Colonic mucosa (tissue), 4 donors: ENCODE data around the gene PNPLA2. TPM values are rescaled to one million over a fixed set of nuclear protein-coding genes. Genes with fewer than 3 reads are reported as not detected.
A peak's percentile ranks its signal among the peaks of the same experiment; 100 is the strongest.

Experiments used
- DNase-seq: peaks from one replicate; pipeline ENCODE4 v3.0.0-alpha.2; 2020
- H3K27ac ChIP-seq: fragments of 200-600 bp; one replicate; pipeline ENCODE4 v1.8.0; 2021
- H3K27me3 ChIP-seq: fragments of 200-600 bp; one replicate; pipeline ENCODE4 v1.8.0; 2021
- H3K36me3 ChIP-seq: fragments of 200-600 bp; one replicate; pipeline ENCODE4 v1.8.0; 2021
- H3K4me1 ChIP-seq: fragments of 200-600 bp; one replicate; pipeline ENCODE4 v1.8.0; 2021; ENCODE audit warnings: mild to moderate bottlenecking
- H3K4me3 ChIP-seq: fragments of 200-600 bp; one replicate; pipeline ENCODE4 v1.8.0; 2021
- H3K9ac ChIP-seq, 2 donors: one replicate each; pipeline ENCODE4 v1.7.0; 2013; ENCODE audit warnings: control low read depth in 2 of 2, low read depth in 2 of 2, low read length in 2 of 2
- H3K9me3 ChIP-seq: fragments of 200-600 bp; one replicate; pipeline ENCODE4 v1.8.0; 2021
- CTCF ChIP-seq: fragments of 200-600 bp; IDR thresholded peaks from one replicate; pipeline ENCODE4 v1.8.0; 2022; ENCODE audit warnings: antibody characterized with exemption, mild to moderate bottlenecking
- intact Hi-C: fragments of 100-400 bp; cut with DNase I; formaldehyde crosslinking; loops from one replicate; pipeline ENCODE4 v1.14.1; 2022
- total RNA-seq, 2 donors: library from RNA; stranded (reverse); fragmentation: NEBNext Ultra II Directional in 1 of 2; extraction: Animal tissue kit (Norgen Biotek cat#: 25700) in 1 of 2; gene quantifications; one replicate each; pipeline ENCODE4 v1.2.1, GENCODE V29; 2021
- donor health status: healthy.
- donor health status: DM: no; HTN: no; CAD: no.
- donor health status: DM: no; HTN: no; CAD: no.

PNPLA2 gene
- total RNA-seq, 2 donors from 2014 or later, result 139 to 155 TPM

GRCh38 chr11:825366-826226 lies 6.9 kb downstream of the PNPLA2 start:
- Histone ChIP-seq H3K27me3 (peaks cover 9% of the 10 kb centered on the region), H3K27ac (peak overlapping the region; percentile 93), H3K9ac (peak overlapping the region in 1 of 2 donors; percentile 84), H3K36me3 (peaks cover 7% of the 10 kb centered on the region), H3K9me3 (no peaks in the 10 kb centered on the region), H3K4me1 (peaks cover 47% of the 10 kb centered on the region), H3K4me3 (no peak overlapping the region)
- no peak for TF ChIP-seq CTCF
- peak; percentile 81 for DNase-seq
- intact Hi-C loops, result no loop called here

GRCh38 chr11:826227-826621 lies 7.5 kb downstream of the PNPLA2 start:
- Histone ChIP-seq H3K9me3 (no peaks in the 10 kb centered on the region), H3K9ac (peak overlapping the region; percentile 84), H3K27ac (peak overlapping the region; percentile 93), H3K27me3 (peaks cover 15% of the 10 kb centered on the region), H3K36me3 (peaks cover 7% of the 10 kb centered on the region), H3K4me1 (peaks cover 41% of the 10 kb centered on the region), H3K4me3 (peak overlapping the region; percentile 41)
- TF ChIP-seq CTCF, result no peak
- no peak for DNase-seq
- intact Hi-C loops, result no loop called here

- H3K27me3 ChIP-seq, result peaks cover 18% of the 10 kb centered on the region
- H3K27ac ChIP-seq, result peak overlapping the region; percentile 93
- intact Hi-C loops, result no loop called here
- no peaks in the 10 kb centered on the region for H3K9me3 ChIP-seq
- H3K4me3 ChIP-seq, result peak overlapping the region; percentile 41
- TF ChIP-seq CTCF, result no peak
- H3K9ac ChIP-seq, result peak overlapping the region; percentile 84
- H3K4me1 ChIP-seq, result peaks cover 35% of the 10 kb centered on the region
- no peak for DNase-seq
- peaks cover 7% of the 10 kb centered on the region for H3K36me3 ChIP-seq
These were observed 8.1 kb downstream of the PNPLA2 start for GRCh38 chr11:826836-827145.

- peaks cover 7% of the 10 kb centered on the region for H3K36me3 ChIP-seq
- peaks cover 36% of the 10 kb centered on the region for H3K4me1 ChIP-seq
- H3K4me3 ChIP-seq, result peak overlapping the region; percentile 41
- intact Hi-C loops, result no loop called here
- H3K27ac ChIP-seq, result peak overlapping the region; percentile 93
- TF ChIP-seq CTCF, result no peak
- H3K27me3 ChIP-seq, result peaks cover 18% of the 10 kb centered on the region
- no peaks in the 10 kb centered on the region for H3K9me3 ChIP-seq
- DNase-seq, result peak; percentile 64
- H3K9ac ChIP-seq, result peak overlapping the region; percentile 84 to 90
These were observed 8.6 kb downstream of the PNPLA2 start for GRCh38 chr11:827146-827896.

- Histone ChIP-seq H3K4me1 (peaks cover 39% of the 10 kb centered on the region), H3K4me3 (peak within 1 kb of the TSS; percentile 41), H3K9me3 (no peaks in the 10 kb centered on the region), H3K27me3 (peaks cover 18% of the 10 kb centered on the region), H3K27ac (peak within 1 kb of the TSS; percentile 93), H3K36me3 (peaks cover 7% of the 10 kb centered on the region), H3K9ac (peak within 1 kb of the TSS; percentile 84 to 90)
- peak; percentile 77 for DNase-seq
- intact Hi-C loops, result no loop called here
- no peak for TF ChIP-seq CTCF
These were observed 9.1 kb downstream of the PNPLA2 start, which contains the start of gene CRACR2B for GRCh38 chr11:827897-828192. TSS of gene CRACR2B (plus strand) at chr11:827919. CDS start at chr11:828608, 689 bp downstream.
